DLD1 (cell line): ENCODE measurements around the gene R3HDML.

Experiments
- in situ Hi-C: cut with HindIII; loops from 2 replicates; pipeline ENCODE4 v1.10.0; 2017; ENCODE audit warnings: low sequenced_read_pairs

R3HDML gene

GRCh38 chr20:44398335-44398734, 61.5 kb downstream of the R3HDML start:
- in situ Hi-C loops = no loop called here

GRCh38 chr20:44399446-44399845, 62.6 kb downstream of the R3HDML start:
- in situ Hi-C loops = no loop called here

GRCh38 chr20:44400671-44400969, 63.8 kb downstream of the R3HDML start:
- in situ Hi-C loops = no loop called here
